ENCODE data around the gene DHRS7B.

DHRS7B gene

DNA sequence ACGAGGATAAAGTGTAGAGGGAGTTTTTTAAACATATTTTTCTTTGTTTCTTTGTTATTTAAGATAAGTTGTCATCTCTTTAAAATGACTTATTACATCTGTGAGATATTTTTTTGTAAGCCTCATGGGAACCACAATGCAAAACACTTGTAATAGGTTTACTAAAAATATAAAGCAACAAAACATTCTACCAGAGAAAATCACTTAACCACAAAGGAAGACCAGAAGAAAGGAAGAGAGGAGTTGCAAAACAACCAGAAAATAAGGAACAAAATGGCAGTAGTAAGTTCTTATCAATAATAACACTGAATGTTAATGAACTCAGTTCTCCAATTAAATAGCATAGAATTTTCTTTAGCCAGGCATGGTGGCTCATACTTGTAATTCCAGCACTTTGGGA is 22.9 kb downstream of the DHRS7B start:
- Mint-ChIP-seq H3K9me3 (peaks cover 13% of the 10 kb centered on the region), H3K27ac (no peak overlapping the region), H3K36me3 (peaks cover 9% of the 10 kb centered on the region), H3K4me3 (no peak overlapping the region), H3K4me1 (peaks cover 4% of the 10 kb centered on the region), H3K27me3 (no peaks in the 10 kb centered on the region)
- DNase-seq (ENCODE audit: low spot score in 2 of 2) (no peak), ATAC-seq (ENCODE audit: low read depth) (no peak)

DNA sequence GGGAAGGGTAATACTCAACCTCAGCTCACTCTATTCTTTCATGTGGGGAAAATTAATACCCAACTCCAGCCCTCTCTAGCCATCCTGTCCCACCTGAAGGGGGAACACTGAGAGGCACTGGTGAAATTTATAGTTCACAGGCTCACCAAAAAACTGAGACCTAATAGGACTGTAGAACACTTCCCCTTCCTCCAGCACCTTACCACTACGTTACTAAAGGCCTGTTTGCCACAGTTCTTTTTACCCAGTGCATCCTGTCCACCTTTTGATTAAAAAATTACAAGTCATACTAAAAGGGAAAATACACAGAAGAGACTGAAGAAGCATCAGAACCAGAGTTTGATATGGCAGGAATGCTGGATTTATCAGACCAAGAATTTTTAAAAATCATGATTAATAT is 26.0 kb downstream of the DHRS7B start:
- DNase-seq (ENCODE audit: low spot score in 2 of 2) (no peak), ATAC-seq (ENCODE audit: low read depth) (no peak)
- Mint-ChIP-seq H3K4me1 (peaks cover 7% of the 10 kb centered on the region), H3K36me3 (peaks cover 9% of the 10 kb centered on the region), H3K4me3 (no peak overlapping the region), H3K9me3 (peaks cover 20% of the 10 kb centered on the region), H3K27me3 (no peaks in the 10 kb centered on the region), H3K27ac (no peak overlapping the region)

DNA sequence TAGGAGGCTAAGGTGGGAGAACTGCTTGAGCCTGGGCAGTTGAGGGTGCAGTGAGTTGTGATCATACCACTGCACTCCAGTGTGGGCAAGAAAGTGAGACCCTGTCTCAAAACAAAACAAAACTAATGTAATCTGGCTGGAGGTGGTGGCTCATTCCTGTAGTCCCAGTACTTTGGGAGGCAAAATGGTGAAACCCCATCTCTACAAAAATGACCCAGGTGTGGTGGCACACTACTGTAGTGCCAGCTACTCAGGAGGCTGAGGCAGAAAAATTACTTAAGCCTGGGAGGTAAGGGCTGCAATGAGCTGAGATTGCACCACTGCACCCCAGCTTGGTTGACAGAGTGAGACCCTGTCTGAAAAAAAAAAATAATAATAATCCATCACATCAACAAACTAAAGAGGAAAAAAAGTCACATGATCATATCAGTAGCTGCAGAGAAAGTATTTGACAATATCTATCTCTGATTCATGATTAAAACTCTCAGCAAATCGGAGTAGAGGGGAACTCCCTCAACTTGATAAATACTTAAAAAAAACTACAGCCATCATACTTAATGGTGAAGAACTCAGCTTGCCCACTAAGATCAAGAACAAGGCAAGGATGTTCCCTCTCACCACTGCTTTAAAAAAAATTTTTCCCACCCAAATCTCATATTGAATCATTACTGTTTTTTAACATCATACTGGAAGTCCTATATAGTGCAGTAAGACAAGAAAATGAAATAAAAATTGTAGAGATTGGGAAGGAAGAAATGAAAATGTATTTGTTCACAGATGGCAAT is 31.0 kb downstream of the DHRS7B start:
- DNase-seq (ENCODE audit: low spot score in 2 of 2) (no peak), ATAC-seq (ENCODE audit: low read depth) (no peak)
- Mint-ChIP-seq H3K4me1 (peaks cover 8% of the 10 kb centered on the region), H3K27me3 (no peaks in the 10 kb centered on the region), H3K9me3 (peaks cover 14% of the 10 kb centered on the region), H3K4me3 (no peak overlapping the region), H3K36me3 (peaks cover 3% of the 10 kb centered on the region), H3K27ac (no peak overlapping the region)

DNA sequence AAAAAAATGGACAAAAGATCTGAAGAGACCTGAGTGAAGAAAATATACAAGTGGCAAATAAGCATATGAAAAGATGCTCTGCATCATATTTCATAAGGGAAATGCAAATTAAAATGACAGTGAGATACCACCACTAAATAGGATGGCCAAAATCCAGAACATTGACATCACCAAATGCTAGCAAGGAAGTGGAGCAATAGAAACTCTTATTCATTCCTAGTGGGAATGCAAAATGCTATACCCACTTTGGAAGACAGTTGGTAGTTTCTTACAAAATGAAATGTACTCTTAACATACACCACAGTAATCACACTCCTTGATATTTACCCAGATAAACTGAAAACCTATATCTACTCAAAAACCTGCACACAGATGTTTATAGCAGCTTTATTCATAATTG is 33.6 kb downstream of the DHRS7B start:
- no peak for ATAC-seq (ENCODE audit: low read depth)
- H3K4me3 Mint-ChIP-seq: no peak overlapping the region
- no peaks in the 10 kb centered on the region for H3K27me3 Mint-ChIP-seq
- H3K4me1 Mint-ChIP-seq: peaks cover 7% of the 10 kb centered on the region
- DNase-seq (ENCODE audit: low spot score in 2 of 2): no peak
- H3K27ac Mint-ChIP-seq: no peak overlapping the region
- H3K36me3 Mint-ChIP-seq: no peaks in the 10 kb centered on the region
- H3K9me3 Mint-ChIP-seq: peaks cover 2% of the 10 kb centered on the region

- DNase-seq (ENCODE audit: low spot score in 2 of 2) (no peak), ATAC-seq (ENCODE audit: low read depth) (no peak)
- no peaks in the 10 kb centered on the region for H3K36me3 Mint-ChIP-seq
- H3K4me1 Mint-ChIP-seq: peaks cover 7% of the 10 kb centered on the region
- no peak overlapping the region for H3K27ac Mint-ChIP-seq
- no peaks in the 10 kb centered on the region for H3K9me3 Mint-ChIP-seq
- no peak overlapping the region for H3K4me3 Mint-ChIP-seq
- H3K27me3 Mint-ChIP-seq: no peaks in the 10 kb centered on the region
These were observed 35.0 kb downstream of the DHRS7B start for GRCh38 chr17:21161498-21162393.

- DNase-seq (ENCODE audit: low spot score in 2 of 2) (no peak), ATAC-seq (ENCODE audit: low read depth) (no peak)
- no peak overlapping the region for H3K27ac Mint-ChIP-seq
- no peaks in the 10 kb centered on the region for H3K36me3 Mint-ChIP-seq
- peaks cover 6% of the 10 kb centered on the region for H3K4me1 Mint-ChIP-seq
- H3K9me3 Mint-ChIP-seq: no peaks in the 10 kb centered on the region
- no peaks in the 10 kb centered on the region for H3K27me3 Mint-ChIP-seq
- no peak overlapping the region for H3K4me3 Mint-ChIP-seq
These were observed 35.6 kb downstream of the DHRS7B start for GRCh38 chr17:21162394-21162775.

- Mint-ChIP-seq H3K36me3 (no peaks in the 10 kb centered on the region), H3K27me3 (no peaks in the 10 kb centered on the region), H3K4me1 (peaks cover 5% of the 10 kb centered on the region), H3K27ac (no peak overlapping the region), H3K4me3 (no peak overlapping the region), H3K9me3 (no peaks in the 10 kb centered on the region)
- DNase-seq (ENCODE audit: low spot score in 2 of 2): no peak
- no peak for ATAC-seq (ENCODE audit: low read depth)
These were observed 36.3 kb downstream of the DHRS7B start for GRCh38 chr17:21163101-21163500.

DNA sequence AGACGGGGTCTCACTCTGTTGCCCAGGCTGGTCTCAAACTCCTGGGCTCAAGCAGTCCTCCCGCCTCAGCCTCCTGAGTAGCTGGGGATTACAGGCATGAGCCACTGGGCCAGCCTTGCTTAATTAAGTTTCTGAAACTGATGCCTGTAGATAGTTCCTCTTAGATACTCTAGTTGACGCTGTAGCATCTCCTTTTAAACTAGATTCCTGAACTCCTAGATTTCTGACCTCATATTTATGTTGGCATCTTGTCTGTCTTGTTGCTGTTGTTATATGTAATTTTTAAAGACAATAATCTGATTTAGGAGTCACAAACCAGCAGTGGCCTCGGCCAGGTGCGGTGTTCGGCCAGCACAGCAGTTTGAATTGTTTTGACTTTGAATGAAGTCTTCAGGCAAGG is 37.5 kb downstream of the DHRS7B start:
- peaks cover 5% of the 10 kb centered on the region for H3K4me1 Mint-ChIP-seq
- H3K36me3 Mint-ChIP-seq: no peaks in the 10 kb centered on the region
- no peak for ATAC-seq (ENCODE audit: low read depth)
- H3K4me3 Mint-ChIP-seq: no peak overlapping the region
- no peak for DNase-seq (ENCODE audit: low spot score in 2 of 2)
- H3K9me3 Mint-ChIP-seq: no peaks in the 10 kb centered on the region
- H3K27ac Mint-ChIP-seq: no peak overlapping the region
- H3K27me3 Mint-ChIP-seq: no peaks in the 10 kb centered on the region

DNA sequence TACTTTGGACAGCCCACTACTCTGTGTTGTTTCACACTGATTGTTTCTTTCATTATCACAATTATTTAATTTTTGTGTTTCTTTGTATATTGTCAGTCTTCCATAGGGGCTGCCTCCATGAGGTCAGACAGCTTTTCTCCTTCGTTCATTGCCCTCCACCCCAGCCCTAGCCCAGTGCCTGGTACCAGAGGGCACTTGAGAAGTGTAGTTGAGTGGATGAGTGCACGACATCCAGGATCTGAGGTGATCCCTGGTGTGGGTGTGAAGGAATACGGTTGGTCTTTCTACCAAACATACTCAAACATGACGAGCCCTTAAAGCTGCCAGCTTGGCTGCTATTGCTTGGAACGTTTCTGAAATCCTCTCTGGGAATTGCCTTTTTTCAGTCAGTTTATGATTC is 37.9 kb downstream of the DHRS7B start:
- H3K27me3 Mint-ChIP-seq: no peaks in the 10 kb centered on the region
- DNase-seq (ENCODE audit: low spot score in 2 of 2) (no peak), ATAC-seq (ENCODE audit: low read depth) (no peak)
- no peak overlapping the region for H3K4me3 Mint-ChIP-seq
- peaks cover 5% of the 10 kb centered on the region for H3K4me1 Mint-ChIP-seq
- no peaks in the 10 kb centered on the region for H3K36me3 Mint-ChIP-seq
- no peak overlapping the region for H3K27ac Mint-ChIP-seq
- no peaks in the 10 kb centered on the region for H3K9me3 Mint-ChIP-seq

- no peak overlapping the region for H3K27ac Mint-ChIP-seq
- H3K36me3 Mint-ChIP-seq: no peaks in the 10 kb centered on the region
- no peak for DNase-seq (ENCODE audit: low spot score in 2 of 2)
- H3K4me3 Mint-ChIP-seq: no peak overlapping the region
- no peak for ATAC-seq (ENCODE audit: low read depth)
- H3K4me1 Mint-ChIP-seq: peaks cover 14% of the 10 kb centered on the region
- H3K9me3 Mint-ChIP-seq: no peaks in the 10 kb centered on the region
- H3K27me3 Mint-ChIP-seq: no peaks in the 10 kb centered on the region
These were observed 39.3 kb downstream of the DHRS7B start for GRCh38 chr17:21165922-21166594.

DNA sequence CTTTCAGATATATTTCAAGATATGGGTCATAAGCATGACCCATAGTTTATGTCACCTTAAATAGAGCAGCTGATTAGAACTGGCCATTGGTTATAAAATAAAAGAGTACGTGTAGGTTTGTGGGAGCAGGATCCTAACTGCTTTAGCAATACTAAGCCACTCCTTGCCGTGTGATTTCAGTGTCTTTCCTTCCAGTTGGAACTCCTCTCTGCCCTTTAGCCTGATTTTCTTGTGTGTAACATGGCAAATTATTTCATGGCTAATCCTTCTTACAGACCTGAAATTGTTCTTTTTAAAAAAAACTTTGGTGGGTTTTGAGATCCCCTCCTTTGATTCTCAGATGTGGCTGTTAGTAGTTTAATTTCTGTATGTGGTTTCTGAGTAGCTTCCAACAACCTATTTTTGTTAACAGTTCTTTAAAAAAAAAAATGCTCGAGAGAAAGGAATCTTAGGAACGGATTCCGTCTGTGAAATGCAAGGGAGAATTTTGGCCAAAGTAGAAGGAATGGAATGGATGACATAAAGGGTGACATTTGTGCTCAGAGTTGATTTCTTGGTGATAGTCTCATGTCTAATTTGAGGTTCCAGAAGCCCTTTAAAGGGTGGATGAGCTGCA is 39.9 kb downstream of the DHRS7B start:
- no peak overlapping the region for H3K4me3 Mint-ChIP-seq
- DNase-seq (ENCODE audit: low spot score in 2 of 2) (no peak), ATAC-seq (ENCODE audit: low read depth) (no peak)
- H3K36me3 Mint-ChIP-seq: no peaks in the 10 kb centered on the region
- H3K27ac Mint-ChIP-seq: no peak overlapping the region
- no peaks in the 10 kb centered on the region for H3K9me3 Mint-ChIP-seq
- peaks cover 19% of the 10 kb centered on the region for H3K4me1 Mint-ChIP-seq
- H3K27me3 Mint-ChIP-seq: no peaks in the 10 kb centered on the region

- H3K4me3 Mint-ChIP-seq: no peak overlapping the region
- H3K9me3 Mint-ChIP-seq: no peaks in the 10 kb centered on the region
- no peak for DNase-seq (ENCODE audit: low spot score in 2 of 2)
- ATAC-seq (ENCODE audit: low read depth): no peak
- peaks cover 19% of the 10 kb centered on the region for H3K4me1 Mint-ChIP-seq
- no peak overlapping the region for H3K27ac Mint-ChIP-seq
- H3K36me3 Mint-ChIP-seq: peaks cover 3% of the 10 kb centered on the region
- no peaks in the 10 kb centered on the region for H3K27me3 Mint-ChIP-seq
These were observed 40.5 kb downstream of the DHRS7B start for GRCh38 chr17:21167303-21167702.

DNA sequence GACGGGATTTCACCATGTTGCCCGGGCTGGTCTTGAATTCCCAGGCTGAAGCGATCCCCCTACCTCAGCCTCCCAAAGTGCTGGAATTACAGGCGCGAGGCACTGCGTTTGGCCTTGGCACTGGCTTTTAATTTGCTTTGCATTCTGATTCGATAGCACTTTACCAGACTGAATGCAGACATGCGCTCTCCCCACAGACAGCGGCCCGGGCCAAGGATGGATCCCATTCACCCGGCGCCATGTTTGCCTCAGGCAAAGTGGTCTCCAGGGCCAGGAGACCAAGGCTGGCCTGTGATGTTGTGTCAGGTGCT is 41.7 kb downstream of the DHRS7B start:
- H3K27ac Mint-ChIP-seq: no peak overlapping the region
- no peak overlapping the region for H3K4me3 Mint-ChIP-seq
- H3K9me3 Mint-ChIP-seq: no peaks in the 10 kb centered on the region
- H3K27me3 Mint-ChIP-seq: no peaks in the 10 kb centered on the region
- H3K36me3 Mint-ChIP-seq: peaks cover 7% of the 10 kb centered on the region
- ATAC-seq (ENCODE audit: low read depth) (no peak), DNase-seq (ENCODE audit: low spot score in 2 of 2) (no peak)
- H3K4me1 Mint-ChIP-seq: peaks cover 17% of the 10 kb centered on the region

DNA sequence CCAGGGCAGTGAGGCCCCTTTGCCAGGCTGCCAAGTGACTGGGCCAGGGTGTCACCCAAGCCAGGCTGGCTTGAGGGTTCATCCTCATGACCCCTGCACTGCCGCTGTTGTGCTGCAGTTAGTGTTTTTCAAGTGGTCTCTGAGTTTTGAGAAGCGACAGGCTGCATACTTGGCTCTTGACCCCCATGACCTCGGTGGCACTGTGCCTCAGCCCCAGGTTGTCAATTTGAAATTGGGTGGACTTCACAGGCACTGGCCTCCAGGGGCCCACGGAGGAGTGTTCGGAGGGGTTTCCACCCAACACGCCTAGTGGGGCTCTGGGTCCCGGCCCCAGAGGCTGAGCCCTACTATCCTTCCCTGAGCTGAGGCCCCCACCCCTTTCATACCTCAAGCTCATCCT is 42.7 kb downstream of the DHRS7B start:
- DNase-seq (ENCODE audit: low spot score in 2 of 2): no peak
- peaks cover 17% of the 10 kb centered on the region for H3K4me1 Mint-ChIP-seq
- no peak for ATAC-seq (ENCODE audit: low read depth)
- H3K9me3 Mint-ChIP-seq: no peaks in the 10 kb centered on the region
- H3K36me3 Mint-ChIP-seq: peaks cover 12% of the 10 kb centered on the region
- H3K27me3 Mint-ChIP-seq: no peaks in the 10 kb centered on the region
- no peak overlapping the region for H3K27ac Mint-ChIP-seq
- H3K4me3 Mint-ChIP-seq: no peak overlapping the region

All from memory B cell (primary cell).